ENCODE data around the gene TMEM37.

TMEM37 gene

DNA sequence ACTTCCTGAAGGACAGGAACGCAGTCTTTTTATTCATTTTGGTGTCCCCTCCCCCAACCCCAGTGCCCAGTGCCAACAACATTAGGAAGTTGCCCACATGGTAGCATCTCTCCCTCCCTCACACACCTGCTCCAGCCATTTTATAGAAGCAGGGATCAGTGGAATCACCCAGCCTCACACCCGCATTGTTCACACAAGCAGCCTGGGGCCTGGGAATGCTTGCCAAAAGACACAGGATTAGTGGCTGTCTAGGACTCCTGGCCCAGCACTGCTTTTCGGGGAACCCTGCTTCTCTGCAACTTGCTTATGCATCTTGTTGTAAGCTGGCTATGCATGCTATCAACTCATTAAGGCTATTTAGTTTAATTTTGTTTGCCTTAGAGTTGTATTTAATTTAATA, 17.9 kb downstream of the TMEM37 start:
- DNase-seq (ENCODE audit: insufficient read length, low spot score) (no peak), FAIRE-seq (no peak)

DNA sequence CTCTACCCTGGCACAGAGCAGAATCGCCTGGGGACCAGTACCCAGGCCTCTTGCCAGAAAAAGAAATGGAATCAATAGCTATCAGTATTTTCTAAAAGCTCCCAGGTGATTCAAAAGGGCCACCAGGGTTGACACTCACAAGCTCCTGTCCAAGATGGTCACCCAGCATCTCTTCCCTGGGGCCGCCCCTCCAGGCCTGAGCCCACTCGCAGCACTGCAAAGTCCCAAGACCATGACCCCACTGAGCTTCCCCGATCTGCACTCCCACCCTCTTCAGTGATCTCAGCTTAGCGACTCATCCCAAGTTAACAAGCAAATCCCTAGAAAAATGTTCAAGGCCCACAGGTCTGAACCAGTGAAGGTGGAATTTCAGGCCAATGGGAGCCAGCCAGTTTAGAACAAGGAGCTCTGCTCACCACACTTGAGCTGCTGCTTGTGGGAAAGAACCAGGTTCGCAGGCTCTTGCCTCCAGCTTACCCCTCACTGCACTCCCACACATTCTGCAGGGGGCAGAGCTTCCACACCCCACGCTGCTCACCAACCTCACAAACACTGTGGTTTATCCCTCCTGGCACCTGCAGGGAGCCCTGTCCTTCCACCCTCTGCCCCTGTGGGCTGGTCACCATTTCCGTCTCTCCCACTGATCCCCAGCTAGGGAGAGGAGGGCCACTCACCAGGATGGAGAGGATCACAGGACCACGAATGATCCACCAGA, 19.8 kb downstream of the TMEM37 start:
- no peak for FAIRE-seq
- no peak for DNase-seq (ENCODE audit: insufficient read length, low spot score)

DNA sequence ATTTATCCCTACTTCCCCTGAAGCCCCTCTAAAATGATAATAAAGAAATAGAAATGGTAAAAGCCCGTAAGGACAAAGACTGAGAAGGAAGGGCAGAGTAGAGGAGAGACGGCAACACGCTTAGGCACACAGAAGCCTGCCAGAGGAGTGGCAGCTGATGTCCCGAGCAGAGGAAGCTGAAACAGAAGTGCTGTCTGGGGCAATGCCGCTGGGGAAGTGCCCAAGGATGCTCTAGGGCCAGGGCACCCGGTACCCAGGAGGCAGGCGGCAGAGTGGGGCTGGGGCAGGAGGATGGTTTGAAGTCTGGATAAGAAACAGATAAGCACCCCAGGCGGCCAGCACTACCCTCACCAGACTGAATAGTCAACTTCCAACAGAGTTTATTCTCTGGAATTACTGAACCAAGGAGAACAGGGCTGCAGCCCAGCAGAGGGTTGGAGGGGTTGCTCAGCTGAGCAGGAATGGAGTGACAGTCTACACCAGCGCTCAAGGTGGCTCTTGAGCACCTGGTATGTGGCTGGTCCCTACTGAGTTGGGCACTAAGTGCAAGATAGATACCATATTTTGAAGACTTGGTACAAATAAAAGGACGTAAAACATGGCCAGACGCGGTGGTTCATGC, 22.4 kb downstream of the TMEM37 start:
- DNase-seq (ENCODE audit: insufficient read length, low spot score) (no peak), FAIRE-seq (no peak)

DNA sequence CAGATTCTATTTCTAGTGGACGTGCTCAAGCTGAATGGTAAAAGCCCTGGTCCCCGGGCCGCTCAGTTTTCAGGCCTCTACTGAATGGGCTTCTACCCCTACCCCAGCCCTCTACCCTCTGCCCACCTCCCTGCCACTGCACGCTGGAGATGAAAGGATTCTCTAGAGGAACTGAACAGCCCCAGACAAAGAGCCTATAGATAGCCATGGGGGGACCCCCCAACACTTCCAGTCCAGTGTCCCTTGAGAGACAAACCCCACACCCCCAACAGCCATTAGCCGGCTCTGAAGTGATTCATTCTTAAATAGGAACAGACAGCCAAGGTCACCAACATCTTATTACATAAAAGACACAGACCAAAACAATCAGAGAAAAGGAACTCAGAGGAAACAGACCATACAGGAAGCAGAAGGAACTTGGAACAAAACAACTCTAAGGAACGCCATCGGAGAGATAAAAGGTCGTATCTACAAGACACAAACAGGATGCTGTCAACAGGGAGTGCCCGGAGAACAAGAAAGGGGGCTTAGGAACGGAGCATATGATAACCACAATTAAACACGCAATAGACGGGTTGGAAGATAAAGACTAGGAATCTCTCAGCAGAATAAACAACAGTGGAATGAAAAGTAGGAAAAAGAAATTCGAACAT, 23.5 kb downstream of the TMEM37 start:
- DNase-seq (ENCODE audit: insufficient read length, low spot score), result no peak
- no peak for FAIRE-seq

DNA sequence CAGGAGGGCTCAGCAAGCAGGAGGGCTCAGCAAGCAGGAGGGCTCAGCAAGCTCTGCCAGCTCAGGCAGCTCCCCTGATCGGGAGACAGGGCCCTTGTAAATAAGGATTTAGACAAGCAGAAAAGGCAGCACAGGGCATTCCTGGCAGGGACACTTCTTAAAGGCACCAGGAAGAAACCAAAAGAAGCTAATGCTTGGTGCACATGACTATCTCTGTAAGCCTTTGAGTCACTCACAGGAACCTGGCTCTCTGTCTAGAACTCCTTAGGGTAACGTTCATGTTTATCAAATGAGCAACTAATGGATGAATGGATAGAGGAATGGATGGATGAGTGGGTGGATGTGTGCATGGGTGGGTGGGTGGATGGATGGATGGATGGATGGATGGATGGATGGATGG, 28.4 kb downstream of the TMEM37 start:
- no peak for DNase-seq (ENCODE audit: insufficient read length, low spot score)
- FAIRE-seq, result no peak

DNA sequence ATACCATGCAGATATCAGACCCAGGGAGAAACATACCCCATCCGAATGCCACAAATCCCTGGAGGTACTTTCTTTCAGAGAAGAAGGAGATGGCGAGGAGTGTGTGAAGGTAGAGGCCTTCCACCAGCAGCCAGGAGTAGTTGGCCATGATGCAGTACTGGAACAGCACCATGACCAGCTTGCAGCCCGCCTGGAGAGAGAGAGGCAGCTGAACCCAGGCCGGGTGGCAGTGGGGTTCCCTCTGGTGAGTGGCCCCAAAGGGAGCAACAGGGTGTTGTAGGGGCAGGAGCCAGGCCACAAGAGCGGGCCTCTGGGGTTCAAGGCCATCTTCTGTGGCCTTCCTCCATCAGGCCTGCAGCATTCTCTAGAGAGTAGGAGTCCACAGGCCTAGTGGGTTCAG, 30.2 kb downstream of the TMEM37 start:
- FAIRE-seq, result no peak
- DNase-seq (ENCODE audit: insufficient read length, low spot score), result no peak

DNA sequence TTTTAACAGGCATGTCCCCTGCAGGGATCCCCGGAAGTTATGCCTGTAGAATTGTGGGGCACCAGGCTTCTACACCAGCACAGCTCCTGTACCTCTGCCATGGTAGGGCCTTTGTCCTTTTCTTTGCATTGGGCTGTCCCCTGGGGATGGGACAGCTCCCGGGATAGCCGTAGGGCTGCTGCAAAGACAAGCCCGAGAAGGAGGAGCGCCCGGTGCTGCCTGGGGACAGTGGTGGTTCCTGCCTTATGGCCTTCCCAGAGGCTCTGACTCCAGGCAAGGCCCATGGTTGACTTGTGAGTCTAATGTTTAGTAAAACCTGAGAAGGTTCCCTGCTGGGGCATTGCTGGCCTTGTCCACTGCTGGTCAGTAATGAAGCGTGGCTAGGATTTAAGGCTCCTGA, 30.9 kb downstream of the TMEM37 start:
- FAIRE-seq (no peak), DNase-seq (ENCODE audit: insufficient read length, low spot score) (no peak)

DNA sequence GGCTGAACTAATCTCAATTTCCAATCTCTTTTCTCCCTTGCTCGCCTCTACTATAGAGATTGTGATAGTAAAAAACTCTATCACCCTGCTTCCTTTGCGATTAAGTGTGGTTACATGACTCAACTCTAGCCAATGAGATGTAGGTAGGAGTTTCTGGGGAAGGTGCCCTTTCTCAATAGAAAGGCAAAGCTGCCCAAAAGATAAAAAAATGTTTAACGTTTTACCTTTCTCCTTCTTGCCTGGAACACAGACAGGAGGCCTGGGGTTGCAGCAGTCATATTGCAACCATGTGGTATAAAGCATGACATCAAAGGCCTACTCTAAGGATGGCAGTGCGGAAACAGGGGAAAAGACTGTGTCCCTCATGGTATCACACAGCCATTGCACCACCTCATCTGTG, 31.5 kb downstream of the TMEM37 start:
- FAIRE-seq, result no peak
- DNase-seq (ENCODE audit: insufficient read length, low spot score), result no peak

DNA sequence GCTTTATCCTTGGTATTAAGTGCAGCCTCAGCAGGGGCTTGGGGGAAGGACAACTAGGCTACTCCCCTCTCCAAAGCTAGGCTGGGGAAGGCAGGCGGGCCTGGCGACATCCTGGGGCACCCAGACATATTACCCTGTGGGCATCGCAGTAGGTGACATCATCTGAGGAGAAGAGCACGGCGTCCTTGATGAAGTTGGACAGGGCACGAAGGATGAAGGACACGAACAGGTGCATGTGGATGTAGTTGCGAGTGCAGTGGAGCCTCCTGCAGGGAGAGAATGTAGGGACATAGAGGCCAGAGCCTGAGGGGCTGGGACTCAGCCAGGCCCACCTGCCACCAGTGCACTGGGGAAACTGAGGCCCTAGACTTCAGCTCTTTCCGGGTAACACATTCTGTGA, 32.3 kb downstream of the TMEM37 start:
- no peak for FAIRE-seq
- DNase-seq (ENCODE audit: insufficient read length, low spot score), result no peak

DNA sequence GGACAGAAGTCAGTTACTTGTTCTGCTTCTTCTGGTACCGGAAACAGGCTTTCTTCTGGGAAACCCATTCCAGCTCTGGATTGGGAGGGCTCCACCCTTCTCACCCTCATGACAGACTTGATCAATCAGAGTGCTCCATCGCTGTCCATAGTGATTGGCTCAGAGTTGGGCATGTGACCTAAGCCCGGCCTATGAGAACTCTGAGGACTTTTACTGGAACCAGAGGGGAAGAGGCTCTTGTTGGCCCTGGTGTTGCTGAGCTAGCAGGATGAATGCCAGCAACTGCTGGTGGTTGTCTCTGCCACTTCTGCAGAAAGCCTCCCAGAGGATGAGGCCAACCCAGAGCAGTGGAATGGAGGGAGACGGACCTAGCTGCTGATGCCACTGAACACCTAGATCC, 33.3 kb downstream of the TMEM37 start:
- DNase-seq (ENCODE audit: insufficient read length, low spot score) (no peak), FAIRE-seq (no peak)

DNA sequence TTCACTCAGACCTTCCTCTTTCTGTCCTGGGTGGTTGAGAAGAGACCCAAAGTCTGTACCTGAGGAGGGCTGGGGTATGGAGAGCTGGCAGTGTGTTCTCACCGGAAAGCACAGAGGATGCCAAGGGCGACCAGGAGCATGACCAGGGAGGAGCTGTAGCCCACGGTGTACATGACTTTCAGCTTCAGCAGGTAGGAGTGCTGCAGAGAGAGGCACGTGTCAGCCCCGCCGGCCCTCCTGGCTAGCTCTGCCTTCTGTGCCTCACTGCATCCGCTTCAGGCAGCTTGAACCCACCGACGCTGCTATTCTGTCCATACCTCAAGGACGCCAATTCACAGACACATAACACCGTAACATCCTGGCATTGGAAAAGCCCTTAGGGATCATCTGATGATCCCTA, 34.0 kb downstream of the TMEM37 start:
- FAIRE-seq (no peak), DNase-seq (ENCODE audit: insufficient read length, low spot score) (no peak)

DNA sequence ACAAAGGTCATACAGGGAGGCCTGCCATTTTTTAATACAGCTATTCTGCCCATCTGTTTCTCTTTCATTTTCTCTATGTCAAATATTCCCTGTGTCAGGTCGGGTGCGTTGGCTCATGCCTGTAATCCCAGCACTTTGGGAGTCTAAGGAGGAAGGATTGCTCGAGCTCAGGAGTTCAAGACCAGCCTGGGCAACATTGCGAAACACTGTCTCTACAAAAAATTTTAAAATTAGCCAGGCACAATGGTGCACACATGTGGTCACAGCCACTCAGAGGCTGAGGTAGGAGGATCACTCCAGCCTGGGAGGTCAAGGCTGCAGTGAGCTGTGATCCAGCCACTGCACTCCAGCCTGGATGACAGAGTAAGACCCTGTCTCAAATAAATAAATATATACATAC, 34.7 kb downstream of the TMEM37 start:
- no peak for FAIRE-seq
- no peak for DNase-seq (ENCODE audit: insufficient read length, low spot score)

DNA sequence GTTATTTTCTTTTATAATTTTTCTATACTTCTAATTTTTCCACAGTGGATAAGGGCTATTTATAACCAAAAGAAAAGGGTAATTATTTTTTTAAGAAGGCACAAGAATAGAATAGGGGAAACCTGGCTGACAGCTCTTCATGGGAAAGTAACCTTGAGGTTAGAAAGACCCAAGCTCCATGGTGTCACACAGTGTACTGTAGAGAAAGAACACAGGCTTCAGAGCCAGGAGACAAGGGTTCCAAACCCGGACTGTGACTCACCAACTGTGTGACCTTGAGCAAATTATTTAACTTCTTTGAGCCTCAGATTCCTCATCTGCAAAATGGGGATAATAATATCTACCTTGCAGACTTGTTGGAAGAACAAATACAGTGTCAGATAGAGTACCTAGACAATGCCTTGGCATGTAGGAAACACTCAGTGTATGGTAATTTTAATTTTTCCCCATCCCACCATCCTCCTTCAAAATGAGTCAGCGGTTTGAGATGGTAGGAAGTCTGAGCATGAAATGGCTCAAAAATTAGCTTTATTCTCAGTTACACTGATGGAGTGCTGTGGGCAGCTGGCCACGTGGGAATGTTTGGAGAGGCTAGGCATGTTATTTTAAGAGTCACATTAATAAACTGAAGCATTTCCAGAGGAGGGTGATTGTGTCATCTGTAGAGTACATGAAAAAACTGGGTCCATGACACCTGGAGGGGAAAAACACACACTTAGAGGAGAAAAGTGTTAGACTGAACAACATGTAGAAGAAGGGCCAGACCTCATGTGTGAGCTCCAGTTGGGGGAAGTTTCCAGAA, 36.7 kb downstream of the TMEM37 start:
- FAIRE-seq, result no peak
- DNase-seq (ENCODE audit: insufficient read length, low spot score), result no peak

DNA sequence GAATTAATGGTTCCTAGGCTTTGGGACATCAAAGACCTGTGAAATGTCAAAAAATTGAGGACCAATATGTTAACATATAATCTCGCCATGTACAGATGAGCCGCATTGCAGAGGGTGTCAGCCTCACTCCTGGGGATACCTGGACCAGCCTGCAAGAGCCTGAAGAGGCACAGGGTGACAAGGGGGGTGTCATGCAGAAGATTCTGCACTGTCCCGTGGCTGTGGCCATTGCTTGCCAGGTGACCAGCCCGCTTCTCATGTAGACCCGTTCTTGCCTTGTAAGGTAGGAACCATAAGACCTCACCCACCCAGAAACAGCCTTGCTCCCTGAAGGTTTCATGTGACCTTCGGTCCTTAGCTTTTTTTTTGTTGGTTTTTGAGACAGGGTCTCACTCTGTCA, 37.5 kb downstream of the TMEM37 start:
- FAIRE-seq (no peak), DNase-seq (ENCODE audit: insufficient read length, low spot score) (no peak)

DNA sequence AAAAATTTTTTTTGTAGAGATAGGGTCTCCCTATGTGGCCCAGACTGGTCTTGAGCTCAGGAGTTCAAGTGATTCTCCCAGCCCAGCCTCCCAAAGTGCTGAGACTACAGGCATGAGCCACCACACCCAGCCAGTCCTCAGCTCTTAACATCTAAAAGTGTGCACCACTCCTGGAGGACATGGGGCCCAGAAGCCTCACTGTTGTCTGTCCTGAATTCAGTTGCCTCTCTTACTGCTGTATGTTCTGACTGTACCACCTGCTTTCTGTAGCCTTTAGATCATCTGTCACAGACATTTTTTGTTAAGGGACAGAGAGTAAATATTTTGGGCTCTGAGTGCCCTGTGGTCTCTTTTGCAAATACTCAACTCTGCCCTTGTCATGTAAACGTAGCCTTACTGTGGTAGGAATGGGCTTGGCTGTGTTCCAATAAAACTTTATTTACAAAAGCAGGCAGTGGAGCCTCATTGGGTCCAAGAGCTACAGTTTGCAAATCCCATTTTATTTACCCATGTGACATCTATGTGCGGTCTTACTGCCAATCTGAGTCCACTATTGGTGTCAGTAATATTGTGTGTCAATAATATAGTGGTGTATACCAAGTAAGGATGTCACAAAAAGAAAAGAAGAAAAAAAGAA, 38.1 kb downstream of the TMEM37 start:
- FAIRE-seq (no peak), DNase-seq (ENCODE audit: insufficient read length, low spot score) (no peak)

DNA sequence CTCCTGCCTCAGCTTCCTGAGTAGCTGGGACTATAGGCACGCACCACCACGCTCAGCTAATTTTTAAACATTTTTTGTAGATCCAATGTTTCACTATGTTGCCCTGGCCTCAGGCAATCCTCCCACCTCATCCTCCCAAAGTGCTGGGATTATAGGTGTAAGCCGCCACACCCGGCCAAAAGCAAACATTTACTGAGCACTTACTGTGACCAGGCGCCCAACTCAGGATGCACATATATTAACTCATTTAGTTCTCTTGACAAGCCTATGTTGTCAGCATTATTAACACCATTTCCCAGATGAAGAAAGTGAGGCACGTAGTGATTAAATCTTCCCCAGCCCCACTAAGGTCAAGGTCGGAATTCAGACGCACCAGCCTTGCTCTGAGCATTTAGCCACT, 41.1 kb downstream of the TMEM37 start:
- no peak for DNase-seq (ENCODE audit: insufficient read length, low spot score)
- FAIRE-seq, result no peak

DNA sequence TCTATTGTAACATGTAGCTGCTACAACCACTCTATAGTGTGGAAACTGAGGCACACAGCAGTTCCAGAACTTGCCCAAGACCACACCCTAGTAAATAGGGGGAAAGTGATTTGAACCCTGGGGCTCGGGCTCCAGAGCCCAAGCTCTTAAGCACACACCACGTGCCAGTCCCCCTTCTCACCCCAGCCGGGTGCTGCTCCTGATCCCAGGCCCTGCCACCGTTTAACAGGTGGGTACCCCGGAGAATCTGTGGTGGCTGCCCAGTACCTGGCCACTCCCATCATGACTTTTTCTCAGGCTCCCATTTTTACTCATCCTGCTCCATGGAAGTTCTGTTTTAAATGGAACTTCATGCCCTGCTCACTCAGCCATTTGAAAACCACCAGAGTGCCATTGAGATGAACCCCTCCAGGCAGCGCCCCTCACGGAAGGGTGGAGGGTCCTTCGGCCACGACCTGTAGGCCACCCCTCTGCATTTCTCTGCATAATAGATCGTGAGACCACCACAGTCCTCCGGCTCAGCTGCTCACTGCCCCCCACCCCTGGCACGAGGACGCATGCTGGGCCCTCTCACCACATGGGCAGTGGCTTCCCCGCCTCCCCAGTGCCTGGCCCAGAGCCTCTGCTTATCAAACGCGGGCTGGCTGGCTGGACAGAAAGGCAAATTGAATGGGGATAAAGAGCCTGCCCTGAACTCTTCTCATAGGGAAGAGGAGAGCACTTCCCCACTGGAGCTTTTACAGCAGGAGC, 42.1 kb downstream of the TMEM37 start:
- FAIRE-seq (no peak), DNase-seq (ENCODE audit: insufficient read length, low spot score) (no peak)

DNA sequence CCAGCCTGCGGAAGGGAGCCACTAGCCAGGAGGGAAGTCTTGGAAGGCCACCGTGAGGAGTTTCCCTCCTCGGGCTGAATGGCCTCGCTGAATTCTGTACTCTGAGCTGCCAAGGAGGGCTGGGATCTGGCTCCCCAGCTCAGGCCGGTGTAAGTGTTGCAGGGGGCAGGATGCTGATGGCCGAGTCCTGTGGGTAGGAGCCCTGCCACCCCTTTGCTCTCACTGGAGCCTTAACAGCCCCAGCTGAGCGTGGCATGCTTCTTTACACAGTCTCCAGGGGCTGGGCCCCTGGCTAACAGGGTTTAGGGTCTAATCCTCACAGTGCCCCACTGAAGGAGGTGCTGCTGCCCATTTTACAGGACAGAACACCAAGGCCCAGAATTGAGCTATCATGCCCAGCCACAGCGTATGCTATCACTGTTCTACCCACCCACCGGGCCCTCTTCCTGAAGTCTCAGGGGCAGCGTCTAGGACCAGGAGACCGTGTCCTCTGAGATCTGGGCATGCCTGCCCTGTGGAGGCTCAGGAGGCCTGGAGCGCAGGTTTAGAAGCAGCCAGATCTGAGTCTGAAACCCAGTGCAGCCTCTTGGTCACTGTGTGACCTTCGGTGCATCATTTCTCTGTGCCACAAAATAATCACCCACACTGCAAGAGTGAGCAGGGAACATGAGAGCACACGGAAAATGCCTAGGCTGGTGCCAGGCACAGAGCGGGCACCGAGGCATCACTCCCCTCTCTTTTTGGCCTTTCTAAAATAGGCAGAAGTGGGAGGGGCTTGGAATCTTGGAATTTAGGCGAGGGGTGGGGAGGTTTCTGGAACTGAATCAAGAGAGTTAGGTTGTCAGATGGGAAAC, 42.9 kb downstream of the TMEM37 start:
- no peak for FAIRE-seq

DNA sequence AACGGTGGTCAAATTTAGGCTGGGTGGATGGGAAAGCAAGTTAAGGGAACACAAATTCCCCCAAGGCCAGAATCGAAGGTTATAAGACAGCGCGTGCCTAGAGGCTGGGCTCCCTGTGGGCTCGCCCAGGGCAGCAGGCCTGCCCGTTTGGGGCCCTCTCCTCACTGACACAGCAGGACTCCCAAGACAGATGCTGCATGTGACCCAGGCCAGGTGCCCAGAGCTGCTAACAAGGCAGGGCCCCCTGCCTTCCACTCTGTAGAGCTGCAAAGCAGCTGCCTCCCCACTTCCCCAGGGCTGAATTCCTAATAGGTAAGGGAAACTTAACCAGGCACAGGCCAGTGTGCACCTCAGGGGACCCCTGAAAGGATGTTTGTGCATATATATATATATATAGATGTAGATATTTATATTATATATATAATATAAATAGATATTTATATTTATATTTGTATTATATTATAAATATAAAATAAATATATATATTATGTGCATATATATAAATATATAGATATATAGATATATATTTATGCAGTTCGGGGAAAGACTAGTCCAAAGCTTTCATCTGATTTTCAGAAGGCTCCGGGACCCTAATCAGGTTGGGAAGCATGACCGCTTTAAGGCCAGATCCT, 43.7 kb downstream of the TMEM37 start:
- DNase-seq (ENCODE audit: insufficient read length, low spot score) (no peak), FAIRE-seq (no peak)

More for the DNA sequence above, 42.9 kb downstream of the TMEM37 start:
- no peak for DNase-seq (ENCODE audit: insufficient read length, low spot score)

All from HTR-8/SVneo (cell line).